Esophagus squamous epithelium (tissue), 5 donors: ENCODE results near the gene OBP2A. TPM values are rescaled to one million over a fixed set of nuclear protein-coding genes. Genes with fewer than 3 reads are reported as not detected.

Experiments
- DNase-seq: peaks from one replicate; lab custom pipeline; 2025; lab: John Stamatoyannopoulos, UW
- H3K27ac ChIP-seq, 4 donors: fragments of 200-600 bp; sonication (generic); one replicate each; pipeline ENCODE4 v1.5.1; 2016 to 2019; ENCODE audit warnings: mild to moderate bottlenecking in 1 of 4
- H3K27me3 ChIP-seq, 4 donors: fragments of 200-600 bp; sonication (generic); 1 replicate in 3 of 4; 2 replicates in 1 of 4; pipeline versions ENCODE4 v1.5.1 to v1.6.0; 2017 to 2021; ENCODE audit warnings: antibody characterized with exemption in 1 of 4
- H3K36me3 ChIP-seq, 3 donors: fragments of 200-600 bp; sonication (generic); one replicate each; pipeline ENCODE4 v1.5.1; 2016 to 2019
- H3K4me1 ChIP-seq, 3 donors: fragments of 200-600 bp; sonication (generic); one replicate each; pipeline ENCODE4 v1.5.1; 2017 to 2019
- H3K4me3 ChIP-seq, 4 donors: fragments of 200-600 bp; sonication (generic); 1 replicate in 3 of 4; 2 replicates in 1 of 4; pipeline ENCODE4 v1.5.1; 2016 to 2019; ENCODE audit warnings: mild to moderate bottlenecking in 2 of 4, moderate library complexity in 1 of 4
- H3K9me3 ChIP-seq, 3 donors: fragments of 200-600 bp; sonication (generic); one replicate each; pipeline ENCODE4 v1.5.1; 2016 to 2019
- CTCF ChIP-seq, 6 experiments: fragments of 450-650 bp in 4 of 6; fragments of 200-600 bp in 2 of 6; sonication (generic) in 2 of 6; IDR thresholded peaks; one replicate each; pipeline ENCODE4 v1.5.1; 2016 to 2019; ENCODE audit warnings: antibody characterized with exemption in 6 of 6, mild to moderate bottlenecking in 4 of 6, moderate library complexity in 4 of 6
- POLR2A ChIP-seq, 4 donors: fragments of 450-650 bp; IDR thresholded peaks; one replicate each; pipeline ENCODE4 v1.6.1; 2017; ENCODE audit warnings: antibody characterized with exemption in 4 of 4, mild to moderate bottlenecking in 4 of 4, moderate library complexity in 3 of 4
- WGBS, 2 donors: methylation state at CpG; one replicate each; pipeline ENCODE4 v1.1.5; 2018; 5-methylcytosine and 5-hydroxymethylcytosine counted together
- intact Hi-C: fragments of 100-400 bp; cut with DNase I; formaldehyde crosslinking; loops from one replicate; pipeline ENCODE4 v1.15.0; 2022
- total RNA-seq, 4 donors: library from RNA; depleted of rRNA; stranded (reverse); fragments of >200 nt; gene quantifications; one replicate each; pipeline ENCODE4 v1.1.0, GENCODE V29; 2016
- donor health status: DM: yes; HTN: yes; CAD: no.

Gene OBP2A
- total RNA-seq, 4 donors from 2014 or later: not detected

GRCh38 chr9:135574943-135575342 lies 29.0 kb downstream of the OBP2A start:
- no peaks in the 10 kb centered on the region for H3K4me1 ChIP-seq
- H3K4me3 ChIP-seq: no peak overlapping the region
- H3K36me3 ChIP-seq: no peaks in the 10 kb centered on the region
- no peak for DNase-seq
- 83 to 97% methylated on average over 1 to 5 of the region's 15 CpGs for WGBS, 2 donors
- H3K9me3 ChIP-seq: no peaks in the 10 kb centered on the region
- TF ChIP-seq POLR2A (IDR thresholded peaks at IDR 0.05) (no peak), CTCF (IDR thresholded peaks at IDR 0.05) (no peak)
- intact Hi-C loops: no loop called here
- peaks cover 0 to 27% (median 0%) of the 10 kb centered on the region in 4 donors for H3K27me3 ChIP-seq
- no peak overlapping the region for H3K27ac ChIP-seq

- intact Hi-C loops: no loop called here
Measured at GRCh38 chr9:135575995-135576631, 30.2 kb downstream of the OBP2A start.

GRCh38 chr9:135577256-135577655 lies 31.3 kb downstream of the OBP2A start:
- Histone ChIP-seq H3K4me1 (no peaks in the 10 kb centered on the region), H3K27ac (no peak overlapping the region), H3K36me3 (no peaks in the 10 kb centered on the region), H3K9me3 (no peaks in the 10 kb centered on the region), H3K4me3 (no peak overlapping the region), H3K27me3 (peaks cover 0 to 34% (median 0%) of the 10 kb centered on the region in 4 donors)
- TF ChIP-seq POLR2A (IDR thresholded peaks at IDR 0.05): no peak
- TF ChIP-seq CTCF (IDR thresholded peaks at IDR 0.05): no peak
- WGBS, 2 donors: 60 to 81% methylated on average over 4 to 10 of the region's 10 CpGs
- no peak for DNase-seq
- intact Hi-C loops: no loop called here

More at GRCh38 chr9:135575995-135576631, 30.2 kb downstream of the OBP2A start:
- Histone ChIP-seq H3K27ac (no peak overlapping the region), H3K36me3 (no peaks in the 10 kb centered on the region), H3K9me3 (no peaks in the 10 kb centered on the region), H3K27me3 (peaks cover 0 to 31% (median 0%) of the 10 kb centered on the region in 4 donors), H3K4me1 (no peaks in the 10 kb centered on the region), H3K4me3 (no peak overlapping the region)
- DNase-seq: no peak
- TF ChIP-seq CTCF (IDR thresholded peaks at IDR 0.05) (no peak), POLR2A (IDR thresholded peaks at IDR 0.05) (no peak)
- WGBS, 2 donors: 79 to 82% methylated on average over 8 to 18 of the region's 22 CpGs

- intact Hi-C loops: no loop called here
- H3K27me3 ChIP-seq: peaks cover 0 to 50% (median 0%) of the 10 kb centered on the region in 4 donors
Measured at GRCh38 chr9:135579356-135579755, 33.4 kb downstream of the OBP2A start.

More at GRCh38 chr9:135579356-135579755, 33.4 kb downstream of the OBP2A start:
- no peaks in the 10 kb centered on the region for H3K36me3 ChIP-seq
- no peak for DNase-seq
- TF ChIP-seq POLR2A (IDR thresholded peaks at IDR 0.05) (no peak), CTCF (IDR thresholded peaks at IDR 0.05) (no peak)
- 15 to 61% methylated on average over 2 of the region's 2 CpGs for WGBS, 2 donors
- H3K27ac ChIP-seq: no peak overlapping the region
- H3K4me3 ChIP-seq: no peak overlapping the region
- no peaks in the 10 kb centered on the region for H3K9me3 ChIP-seq
- H3K4me1 ChIP-seq: no peaks in the 10 kb centered on the region
